WI38 (cell line): ENCODE measurements around the gene PRELID2.

Source experiments
- H3K4me3 ChIP-seq: 2 replicates; pipeline ENCODE4 v1.5.1; 2011; ENCODE audit warnings: low read depth, mild to moderate bottlenecking, control low read depth, low read length
- TF ChIP-seq, protein P1 (sequence below): IDR thresholded peaks from 2 replicates; pipeline ENCODE4 v1.5.1; 2012; ENCODE audit warnings: low read depth, mild to moderate bottlenecking, control low read depth, low read length

The PRELID2 gene

DNA sequence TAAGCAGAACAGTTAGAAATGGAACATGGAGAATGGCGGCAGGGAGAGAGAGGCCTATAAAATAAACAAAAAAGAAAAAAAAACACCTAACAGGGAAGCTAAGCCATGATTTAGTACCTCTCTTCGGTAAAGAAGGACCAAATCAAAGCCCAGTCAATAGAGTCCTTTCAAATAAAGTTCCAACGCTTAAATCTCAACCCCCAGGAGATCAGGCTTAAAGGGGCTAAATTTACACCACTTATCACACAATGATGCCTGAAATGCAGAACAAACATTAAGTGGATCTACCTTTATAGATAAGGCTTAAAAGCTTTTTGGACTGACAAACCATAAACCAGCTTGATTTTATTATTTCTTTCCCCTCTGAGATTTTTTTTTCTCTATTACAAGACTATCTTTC lies 66.3 kb downstream of the PRELID2 start:
- no peak overlapping the region for H3K4me3 ChIP-seq
- TF ChIP-seq, protein P1, sequence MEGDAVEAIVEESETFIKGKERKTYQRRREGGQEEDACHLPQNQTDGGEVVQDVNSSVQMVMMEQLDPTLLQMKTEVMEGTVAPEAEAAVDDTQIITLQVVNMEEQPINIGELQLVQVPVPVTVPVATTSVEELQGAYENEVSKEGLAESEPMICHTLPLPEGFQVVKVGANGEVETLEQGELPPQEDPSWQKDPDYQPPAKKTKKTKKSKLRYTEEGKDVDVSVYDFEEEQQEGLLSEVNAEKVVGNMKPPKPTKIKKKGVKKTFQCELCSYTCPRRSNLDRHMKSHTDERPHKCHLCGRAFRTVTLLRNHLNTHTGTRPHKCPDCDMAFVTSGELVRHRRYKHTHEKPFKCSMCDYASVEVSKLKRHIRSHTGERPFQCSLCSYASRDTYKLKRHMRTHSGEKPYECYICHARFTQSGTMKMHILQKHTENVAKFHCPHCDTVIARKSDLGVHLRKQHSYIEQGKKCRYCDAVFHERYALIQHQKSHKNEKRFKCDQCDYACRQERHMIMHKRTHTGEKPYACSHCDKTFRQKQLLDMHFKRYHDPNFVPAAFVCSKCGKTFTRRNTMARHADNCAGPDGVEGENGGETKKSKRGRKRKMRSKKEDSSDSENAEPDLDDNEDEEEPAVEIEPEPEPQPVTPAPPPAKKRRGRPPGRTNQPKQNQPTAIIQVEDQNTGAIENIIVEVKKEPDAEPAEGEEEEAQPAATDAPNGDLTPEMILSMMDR = no peak

DNA sequence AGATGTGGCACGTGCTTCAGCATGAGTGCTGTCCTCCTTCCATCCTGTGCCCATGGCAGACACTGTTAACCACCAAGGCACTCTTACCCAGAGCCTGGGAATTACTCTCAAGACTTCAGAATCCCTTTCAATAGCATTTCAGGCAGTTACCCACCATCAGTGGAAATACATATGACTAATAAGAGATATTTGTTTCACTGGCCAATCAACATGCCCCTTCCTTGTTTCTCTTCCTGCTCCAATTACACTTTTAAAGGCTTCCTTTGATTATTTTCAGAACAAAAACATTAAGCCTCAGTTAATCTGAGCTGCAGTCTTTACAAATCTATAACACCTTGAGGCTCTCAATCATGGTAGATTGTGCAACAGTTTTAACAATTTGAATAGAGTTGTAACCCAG lies 70.8 kb downstream of the PRELID2 start:
- no peak overlapping the region for H3K4me3 ChIP-seq
- TF ChIP-seq, protein P1 = no peak

DNA sequence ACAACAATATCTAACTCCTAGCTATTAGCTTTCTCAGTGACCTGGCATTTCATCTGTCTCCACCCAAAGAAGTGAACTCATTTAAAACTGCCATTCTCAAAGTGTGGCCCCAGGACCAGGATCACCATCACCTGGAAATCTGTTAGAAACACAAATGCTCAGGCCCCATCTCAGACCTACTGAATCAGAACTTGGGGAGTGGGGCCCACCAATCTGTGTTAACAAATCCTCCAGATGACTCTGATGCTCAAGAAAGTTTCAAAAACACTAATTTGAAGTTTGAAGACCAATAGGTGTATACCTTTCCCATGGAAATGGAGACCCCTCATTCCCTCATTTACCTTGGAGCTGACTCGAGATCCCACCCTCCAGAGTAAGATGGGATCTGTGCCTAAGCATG lies 72.3 kb downstream of the PRELID2 start:
- no peak overlapping the region for H3K4me3 ChIP-seq
- TF ChIP-seq, protein P1 = no peak

DNA sequence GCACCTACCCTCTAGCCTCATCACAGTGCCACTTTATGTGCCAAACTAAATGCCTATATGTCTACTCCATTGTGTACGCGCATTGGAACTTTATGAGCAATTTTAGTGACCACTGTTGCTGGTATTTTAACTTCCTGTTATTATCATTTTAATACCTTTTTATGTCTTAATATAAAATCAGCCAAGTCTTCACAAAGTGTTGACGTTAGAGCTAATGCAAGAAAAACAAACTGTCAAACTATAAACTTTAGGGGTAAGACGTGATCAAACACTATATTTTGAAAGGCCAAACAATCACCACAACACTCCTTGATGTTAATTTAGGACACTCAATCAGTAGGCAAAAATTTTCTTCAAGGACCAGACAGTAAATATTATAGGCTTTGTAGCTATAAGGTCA lies 73.9 kb downstream of the PRELID2 start:
- H3K4me3 ChIP-seq = no peak overlapping the region
- TF ChIP-seq, protein P1 = no peak

DNA sequence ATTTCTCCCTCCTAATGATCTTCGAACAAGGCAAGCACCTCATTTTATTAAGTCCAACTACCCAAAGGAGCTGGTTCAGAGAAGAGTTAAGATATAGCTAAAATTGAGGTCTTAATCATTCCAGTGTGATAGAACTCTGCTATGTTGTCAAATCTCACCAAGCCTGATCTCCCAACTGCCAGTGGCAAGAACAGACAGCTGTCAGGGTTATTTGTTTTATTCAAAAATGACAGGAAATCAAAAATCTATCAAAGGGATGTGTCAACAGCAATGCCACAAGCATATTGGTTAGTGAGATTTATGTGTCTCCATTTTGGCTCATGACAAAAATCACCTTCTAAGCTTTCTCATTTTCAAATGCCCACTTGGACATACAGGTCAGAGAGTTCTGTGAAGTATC lies 74.5 kb downstream of the PRELID2 start:
- H3K4me3 ChIP-seq = no peak overlapping the region
- TF ChIP-seq, protein P1 = no peak

DNA sequence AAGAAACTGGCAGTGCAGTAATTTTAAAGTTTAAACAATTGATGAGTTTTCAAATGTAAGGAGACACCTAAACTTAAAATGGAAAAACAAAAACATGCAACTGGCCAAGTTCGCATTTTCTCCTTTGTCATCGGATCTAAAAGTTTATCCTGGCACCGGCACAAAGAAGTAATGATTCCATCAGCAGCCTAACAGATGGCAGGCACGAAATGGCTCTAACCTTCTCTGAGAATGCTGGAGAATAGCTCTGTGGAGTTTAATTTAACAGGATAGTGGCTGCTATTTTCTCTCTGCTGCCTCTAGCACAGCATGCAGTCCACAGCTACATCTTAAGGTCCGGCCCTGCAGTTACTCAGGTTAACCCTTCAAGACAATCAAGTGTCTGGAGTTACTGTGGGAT lies 82.2 kb downstream of the PRELID2 start:
- H3K4me3 ChIP-seq = no peak overlapping the region
- TF ChIP-seq, protein P1 = no peak

DNA sequence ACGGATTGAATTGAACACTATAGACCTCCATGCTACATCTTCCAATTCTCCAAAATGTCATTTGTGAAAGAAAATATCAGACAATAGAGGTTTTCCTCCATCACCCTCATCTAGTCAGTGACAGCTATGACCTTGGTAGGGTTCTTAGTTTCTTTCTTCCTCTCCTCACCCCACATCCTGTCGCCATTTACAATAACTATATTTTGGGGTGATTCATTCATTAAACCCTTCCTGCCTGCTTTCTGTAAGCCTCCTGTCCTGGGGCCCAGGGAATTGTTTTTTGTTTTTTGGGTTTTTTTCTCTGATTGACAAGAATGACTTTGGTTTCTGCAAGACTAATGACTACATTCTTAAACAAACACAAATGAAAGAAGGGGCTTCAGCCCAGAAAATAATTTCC lies 82.6 kb downstream of the PRELID2 start:
- TF ChIP-seq, protein P1 = no peak

More for the DNA sequence above, 82.6 kb downstream of the PRELID2 start:
- H3K4me3 ChIP-seq = no peak overlapping the region
